HCT116 (cell line): ENCODE measurements around the gene KIF2B.

Experiments
- CEBPB ChIP-seq: IDR thresholded peaks from 2 replicates; pipeline ENCODE4 v1.6.1; 2012; ENCODE audit warnings: low read depth
- POLR2A ChIP-seq: IDR thresholded peaks from 2 replicates; pipeline ENCODE4 v1.7.0; 2011; ENCODE audit warnings: borderline replicate concordance; ENCODE audit not compliant: insufficient read depth, insufficient read length; ENCODE audit errors: extremely low read depth
- TCF7L2 ChIP-seq: IDR thresholded peaks from 2 replicates; pipeline ENCODE4 v1.7.0; 2011; ENCODE audit warnings: borderline replicate concordance, inconsistent platforms; ENCODE audit not compliant: insufficient read depth, insufficient read length; ENCODE audit errors: extremely low read depth
- TF ChIP-seq, protein P1 (sequence below), 3 experiments: fragments of 200-600 bp in 1 of 3; sonication (generic) in 1 of 3; IDR thresholded peaks in 2 of 3; conservative IDR thresholded peaks in 1 of 3; 2 replicates each; pipeline ENCODE4 v1.5.1; 2012 to 2017; ENCODE audit warnings: low read depth in 2 of 3, low read length in 2 of 3, antibody characterized with exemption in 1 of 3, borderline replicate concordance in 1 of 3, control low read depth in 1 of 3, mild to moderate bottlenecking in 1 of 3, mixed read lengths in 1 of 3, mixed run types in 1 of 3, moderate library complexity in 1 of 3; ENCODE audit not compliant: insufficient read depth in 1 of 3

DNA sequence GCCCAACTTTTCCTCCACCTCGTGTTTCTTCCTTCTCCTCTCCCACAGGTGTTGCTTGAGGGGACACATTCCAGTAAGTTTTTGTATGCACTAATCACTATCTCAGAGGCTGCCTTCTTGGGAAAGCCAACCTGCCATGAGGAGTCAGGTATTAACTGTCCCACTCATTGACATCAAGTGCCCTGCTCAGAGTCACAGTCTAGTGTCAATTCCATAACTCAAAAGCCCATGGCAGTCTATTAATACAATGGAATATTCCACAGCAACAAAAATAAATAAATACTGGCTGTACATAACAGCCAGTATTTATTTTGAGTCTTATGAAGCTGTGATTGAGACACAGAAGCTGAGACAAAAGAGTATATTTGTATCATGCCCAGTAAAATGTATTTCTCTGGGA lies 26.1 kb upstream of the KIF2B start:
- TF ChIP-seq CEBPB, result no peak
- TF ChIP-seq POLR2A, result no peak
- TF ChIP-seq, protein P1, sequence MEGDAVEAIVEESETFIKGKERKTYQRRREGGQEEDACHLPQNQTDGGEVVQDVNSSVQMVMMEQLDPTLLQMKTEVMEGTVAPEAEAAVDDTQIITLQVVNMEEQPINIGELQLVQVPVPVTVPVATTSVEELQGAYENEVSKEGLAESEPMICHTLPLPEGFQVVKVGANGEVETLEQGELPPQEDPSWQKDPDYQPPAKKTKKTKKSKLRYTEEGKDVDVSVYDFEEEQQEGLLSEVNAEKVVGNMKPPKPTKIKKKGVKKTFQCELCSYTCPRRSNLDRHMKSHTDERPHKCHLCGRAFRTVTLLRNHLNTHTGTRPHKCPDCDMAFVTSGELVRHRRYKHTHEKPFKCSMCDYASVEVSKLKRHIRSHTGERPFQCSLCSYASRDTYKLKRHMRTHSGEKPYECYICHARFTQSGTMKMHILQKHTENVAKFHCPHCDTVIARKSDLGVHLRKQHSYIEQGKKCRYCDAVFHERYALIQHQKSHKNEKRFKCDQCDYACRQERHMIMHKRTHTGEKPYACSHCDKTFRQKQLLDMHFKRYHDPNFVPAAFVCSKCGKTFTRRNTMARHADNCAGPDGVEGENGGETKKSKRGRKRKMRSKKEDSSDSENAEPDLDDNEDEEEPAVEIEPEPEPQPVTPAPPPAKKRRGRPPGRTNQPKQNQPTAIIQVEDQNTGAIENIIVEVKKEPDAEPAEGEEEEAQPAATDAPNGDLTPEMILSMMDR (IDR thresholded peaks at IDR 0.05 in 2 of 3, conservative IDR thresholded peaks at IDR 0.05 in 1 of 3; ENCODE audit: borderline replicate concordance in 1 of 3, insufficient read depth in 1 of 3, low read depth in 2 of 3, low read length in 2 of 3), result no peak
- TF ChIP-seq TCF7L2, result no peak
